Gastrocnemius medialis (tissue), 4 donors: ENCODE results near the gene SPTBN5.

Source experiments
- POLR2A ChIP-seq, 2 donors: fragments of 450-650 bp; IDR thresholded peaks; one replicate each; pipeline ENCODE4 v1.6.1; 2017; ENCODE audit warnings: antibody characterized with exemption in 2 of 2, mild to moderate bottlenecking in 2 of 2, moderate library complexity in 2 of 2
- TF ChIP-seq, protein P1 (sequence below), 5 experiments: fragments of 450-650 bp in 3 of 5; fragments of 200-600 bp in 2 of 5; sonication (generic) in 2 of 5; IDR thresholded peaks in 4 of 5; conservative IDR thresholded peaks in 1 of 5; 1 replicate in 4 of 5; 2 replicates in 1 of 5; pipeline ENCODE4 v1.5.1; 2016 to 2019; ENCODE audit warnings: antibody characterized with exemption in 5 of 5, mild to moderate bottlenecking in 3 of 5, moderate library complexity in 3 of 5

DNA sequence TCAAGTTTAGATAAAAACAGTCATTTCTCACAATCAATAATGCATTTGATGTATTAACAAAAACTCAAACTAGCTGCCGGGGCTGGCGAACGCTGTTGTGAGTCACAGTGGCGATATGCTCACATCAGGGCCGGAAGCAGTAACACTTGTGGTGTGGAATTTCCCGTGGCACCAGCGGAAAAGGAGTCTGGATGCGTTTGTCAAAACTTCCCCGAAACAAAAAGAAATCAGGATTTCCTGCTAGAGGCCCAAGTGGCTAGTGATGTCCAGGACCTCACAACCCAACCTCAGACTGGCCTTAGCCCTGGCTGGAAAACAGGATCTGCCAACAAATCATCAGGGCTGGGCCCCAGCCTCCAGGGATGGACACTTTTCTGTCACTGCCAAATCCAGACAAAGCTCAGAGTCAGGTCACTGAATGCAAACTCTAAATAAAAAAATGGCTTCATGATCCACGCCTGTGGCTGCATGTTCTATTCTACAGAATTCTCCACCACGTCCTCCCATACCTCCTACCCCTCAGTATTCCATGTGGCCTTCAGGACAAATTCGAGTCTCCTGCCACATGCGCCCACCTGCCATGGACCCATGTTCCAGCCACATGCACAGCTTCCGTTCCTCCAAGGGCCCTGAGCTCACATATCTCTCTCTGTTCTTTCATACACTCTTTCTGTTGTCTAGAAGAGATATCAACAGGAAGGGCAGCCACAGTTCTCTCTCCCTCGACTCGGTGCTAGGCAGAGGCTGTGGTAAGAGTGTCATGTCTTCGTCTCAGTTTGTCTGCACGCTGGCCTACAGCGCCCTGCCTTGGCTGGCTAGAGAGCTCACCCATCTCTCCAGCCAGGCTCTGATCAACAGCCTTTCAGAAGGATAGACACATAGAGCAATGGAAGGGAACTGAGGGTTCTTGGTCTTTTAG, 43.1 kb upstream of the SPTBN5 start:
- TF ChIP-seq, protein P1, sequence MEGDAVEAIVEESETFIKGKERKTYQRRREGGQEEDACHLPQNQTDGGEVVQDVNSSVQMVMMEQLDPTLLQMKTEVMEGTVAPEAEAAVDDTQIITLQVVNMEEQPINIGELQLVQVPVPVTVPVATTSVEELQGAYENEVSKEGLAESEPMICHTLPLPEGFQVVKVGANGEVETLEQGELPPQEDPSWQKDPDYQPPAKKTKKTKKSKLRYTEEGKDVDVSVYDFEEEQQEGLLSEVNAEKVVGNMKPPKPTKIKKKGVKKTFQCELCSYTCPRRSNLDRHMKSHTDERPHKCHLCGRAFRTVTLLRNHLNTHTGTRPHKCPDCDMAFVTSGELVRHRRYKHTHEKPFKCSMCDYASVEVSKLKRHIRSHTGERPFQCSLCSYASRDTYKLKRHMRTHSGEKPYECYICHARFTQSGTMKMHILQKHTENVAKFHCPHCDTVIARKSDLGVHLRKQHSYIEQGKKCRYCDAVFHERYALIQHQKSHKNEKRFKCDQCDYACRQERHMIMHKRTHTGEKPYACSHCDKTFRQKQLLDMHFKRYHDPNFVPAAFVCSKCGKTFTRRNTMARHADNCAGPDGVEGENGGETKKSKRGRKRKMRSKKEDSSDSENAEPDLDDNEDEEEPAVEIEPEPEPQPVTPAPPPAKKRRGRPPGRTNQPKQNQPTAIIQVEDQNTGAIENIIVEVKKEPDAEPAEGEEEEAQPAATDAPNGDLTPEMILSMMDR (IDR thresholded peaks at IDR 0.05 in 4 of 5, conservative IDR thresholded peaks at IDR 0.05 in 1 of 5): no peak
- no peak for TF ChIP-seq POLR2A (IDR thresholded peaks at IDR 0.05)
